GM19035 (cell line): ENCODE data around the gene CHPT1.
"Not testable (repeated sequence)": the region's sequence is repeated elsewhere in the genome, so short reads cannot be mapped to it uniquely, and the experiment has no call there.

Source experiments
- ATAC-seq: cut with Tn5 transposase; IDR thresholded peaks from one replicate; pipeline ENCODE4 v1.9.1; 2021; ENCODE audit not compliant: unreplicated experiment

Gene CHPT1

DNA sequence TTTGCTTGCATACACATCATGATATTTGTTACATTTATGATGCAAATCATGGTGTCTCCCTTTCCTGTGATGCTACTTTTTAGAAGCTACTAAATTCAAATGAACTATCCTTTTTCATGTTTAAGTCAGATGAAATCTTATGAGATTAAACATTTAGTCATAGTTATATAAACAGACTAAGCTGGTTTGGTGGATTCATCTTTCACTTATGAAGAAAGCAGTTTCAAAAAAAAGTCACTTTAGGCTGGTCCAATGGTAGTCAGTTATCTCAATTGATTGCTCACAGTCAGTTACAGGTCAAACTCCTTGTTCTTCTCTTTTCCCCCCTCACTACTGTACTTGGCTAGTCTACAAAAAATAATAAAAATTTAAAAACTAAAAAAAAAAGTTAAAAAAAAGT lies 22.1 kb downstream of the CHPT1 start:
- no peak for ATAC-seq

DNA sequence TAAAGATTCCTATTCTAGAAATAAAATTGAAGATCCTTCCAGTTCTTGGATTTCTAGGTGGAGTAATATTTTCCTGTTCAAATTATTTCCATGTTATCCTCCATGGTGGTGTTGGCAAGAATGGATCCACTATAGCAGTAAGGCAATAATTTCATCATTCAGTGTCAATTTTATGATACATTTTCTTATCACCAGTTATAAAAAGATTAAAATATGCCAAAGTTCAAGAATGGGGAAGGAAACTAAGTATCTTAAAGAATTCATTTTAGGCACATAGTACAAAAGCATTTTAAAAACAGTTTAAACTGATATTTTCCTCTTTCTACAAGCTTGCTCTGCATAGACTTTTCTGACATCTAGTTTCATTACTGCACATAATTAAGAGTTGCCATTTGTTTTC lies 22.7 kb downstream of the CHPT1 start:
- no peak for ATAC-seq

DNA sequence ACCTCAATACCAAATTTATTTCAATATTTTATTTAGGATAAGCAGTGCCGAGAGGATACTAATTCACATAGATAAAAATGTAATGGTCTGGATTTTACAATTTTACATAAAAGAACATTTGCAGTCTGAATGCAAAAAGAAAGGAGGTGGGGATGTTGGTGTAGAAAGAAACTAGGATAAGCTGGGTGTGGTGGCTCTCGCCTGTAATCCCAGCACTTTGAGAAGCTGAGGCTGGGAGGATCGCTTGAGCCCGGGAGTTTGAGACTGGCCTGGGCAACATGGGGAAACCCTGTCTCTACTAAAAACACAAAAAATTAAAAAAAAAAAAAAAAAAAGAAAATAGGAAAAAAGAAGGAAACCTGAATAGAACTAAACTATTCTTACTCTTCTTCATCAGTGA lies 25.0 kb downstream of the CHPT1 start:
- ATAC-seq = no peak

DNA sequence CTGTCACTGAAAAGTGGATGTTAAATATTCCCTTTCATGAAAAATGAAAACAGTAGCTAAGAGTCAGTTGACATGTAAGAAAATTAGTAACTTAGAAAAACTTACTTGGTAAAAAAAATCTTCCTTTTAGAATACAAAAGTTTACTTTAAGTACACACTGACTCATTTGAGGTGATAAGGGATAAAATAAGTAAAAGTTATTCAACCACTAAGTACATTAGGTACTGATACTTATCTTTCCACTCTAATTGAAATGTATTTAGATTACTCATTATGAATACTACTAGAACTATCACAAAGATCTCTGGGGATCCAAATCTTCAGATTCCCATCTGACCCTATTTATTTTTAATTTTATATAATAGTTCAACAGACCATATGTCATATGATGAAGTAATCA lies 29.7 kb downstream of the CHPT1 start:
- no peak for ATAC-seq

DNA sequence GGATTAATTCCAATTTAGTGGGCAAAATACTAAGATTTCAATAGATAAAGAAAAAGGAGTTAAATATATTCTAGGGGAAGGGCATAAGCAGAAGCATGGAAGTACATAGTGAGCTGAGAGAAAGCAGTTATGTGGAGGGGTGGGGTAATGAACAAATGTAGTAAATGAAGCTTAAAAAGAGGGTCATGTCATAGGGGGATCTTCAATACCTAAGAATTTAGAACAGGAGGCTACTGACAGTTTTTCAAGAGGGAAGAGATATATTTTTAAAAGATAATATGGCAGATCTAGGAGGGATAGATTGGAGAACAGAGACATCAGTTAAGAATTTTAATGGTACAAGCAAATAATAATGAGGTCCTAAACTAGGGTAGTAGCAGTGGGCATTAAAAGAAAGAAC lies 32.4 kb downstream of the CHPT1 start:
- no peak for ATAC-seq

DNA sequence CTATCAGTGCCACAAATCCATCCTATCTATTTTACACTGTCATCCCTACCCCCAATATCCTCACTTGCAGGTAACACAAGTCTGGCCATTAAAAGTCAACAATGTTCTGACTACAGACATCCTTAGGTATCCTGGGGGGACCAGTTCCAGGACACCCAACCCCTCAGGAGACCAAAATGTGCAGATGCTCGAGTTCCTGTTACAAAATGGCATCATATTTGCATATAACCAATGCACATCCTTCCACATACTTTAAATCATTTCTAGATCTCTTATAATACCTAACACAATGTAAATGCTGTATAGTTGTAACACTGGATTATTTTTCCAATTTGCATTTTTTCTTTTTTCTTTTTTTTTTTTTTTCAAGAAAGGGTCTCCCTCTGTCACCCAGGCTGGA lies 34.9 kb downstream of the CHPT1 start:
- ATAC-seq = no peak

DNA sequence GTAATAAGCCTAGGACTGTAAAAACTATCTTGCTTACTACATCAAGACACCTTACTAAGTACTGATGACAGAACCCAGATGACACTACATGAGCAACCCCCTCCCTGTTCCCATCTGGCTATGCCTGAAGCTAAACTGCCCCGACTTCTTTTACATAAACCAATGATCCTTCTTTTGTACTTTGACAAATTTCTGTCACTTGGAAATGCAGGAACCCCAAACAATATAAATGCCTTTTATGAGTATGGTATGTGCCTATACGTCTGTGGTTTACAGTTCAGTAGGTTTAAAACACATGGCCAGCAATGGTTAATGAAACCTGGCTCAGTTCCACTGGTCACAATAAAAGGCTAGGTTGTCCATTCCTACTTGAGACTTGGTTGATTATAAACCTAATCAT lies 35.7 kb downstream of the CHPT1 start:
- no peak for ATAC-seq

DNA sequence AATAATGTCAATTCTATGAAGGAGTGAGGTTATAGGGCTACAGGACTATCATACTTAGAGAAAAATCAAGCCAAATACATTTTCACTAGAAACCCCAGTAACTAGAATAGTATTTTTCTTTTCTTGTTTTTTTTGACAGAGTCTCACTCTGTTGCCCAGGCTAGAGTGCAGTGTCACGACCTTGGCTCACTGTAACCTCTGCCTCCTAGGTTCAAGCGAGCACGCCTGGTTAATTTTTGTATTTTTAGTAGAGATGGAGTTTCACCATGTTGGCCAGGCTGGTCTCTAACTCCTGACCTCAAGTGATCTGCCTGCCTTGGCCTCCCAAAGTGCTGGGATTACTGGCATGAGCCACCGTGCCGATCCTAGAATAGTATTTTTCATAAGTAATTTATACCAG lies 37.0 kb downstream of the CHPT1 start:
- ATAC-seq = not testable (repeated sequence)

DNA sequence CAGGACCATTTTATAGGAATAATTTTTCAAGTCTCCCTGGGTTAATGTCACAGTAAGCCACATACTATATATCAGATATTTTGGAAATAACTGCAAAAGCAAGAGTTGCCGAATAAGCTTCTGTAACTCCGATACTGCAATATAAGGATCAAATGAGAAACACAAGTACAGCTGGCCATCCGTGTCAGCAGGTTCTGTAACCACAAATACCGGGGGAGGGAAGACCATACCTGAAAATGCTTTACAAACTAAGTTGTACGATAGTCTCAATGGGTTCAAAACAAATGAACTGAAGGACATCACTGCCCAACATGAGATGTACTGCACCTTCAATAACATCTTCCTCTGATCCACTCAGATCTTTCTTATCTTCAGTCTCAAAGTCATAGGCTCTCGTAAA lies 40.0 kb downstream of the CHPT1 start:
- ATAC-seq = no peak

DNA sequence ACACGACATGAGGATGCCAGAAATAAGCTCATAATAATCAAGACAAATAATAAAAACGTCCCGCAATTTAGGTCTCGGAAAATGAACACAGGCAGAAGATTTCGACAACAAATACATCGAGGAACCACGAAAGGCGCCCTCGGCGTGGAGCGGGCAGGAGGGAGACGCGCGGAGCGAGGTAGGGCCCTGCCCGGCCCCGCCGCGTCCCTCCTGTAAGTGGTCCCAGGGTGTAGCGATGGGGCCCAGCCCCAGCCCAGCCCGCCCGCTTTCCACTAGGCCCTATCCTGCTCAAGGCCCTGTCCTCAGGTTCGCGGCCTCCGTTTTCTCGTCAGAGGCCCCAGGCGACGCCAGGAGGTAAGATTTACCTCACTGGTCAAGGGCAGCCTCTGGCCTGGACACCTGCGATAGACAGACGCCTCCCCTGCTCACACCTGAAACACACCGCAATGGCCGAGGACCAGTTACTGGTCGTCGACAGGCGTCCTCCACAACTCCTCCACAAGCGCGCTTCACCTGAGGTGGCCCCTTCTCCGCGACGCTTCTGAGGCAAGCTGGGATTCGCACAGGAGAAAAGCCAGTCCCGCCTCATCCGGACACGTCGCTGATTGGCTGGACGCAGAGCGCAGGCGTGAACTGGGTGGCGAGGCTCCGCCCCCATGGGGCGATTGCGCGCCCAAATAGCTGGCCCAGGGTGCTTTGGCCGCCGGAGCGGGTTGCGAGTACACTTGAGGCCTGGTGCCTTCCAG lies 41.7 kb downstream of the CHPT1 start, which contains the start of gene SYCP3:
Gene SYCP3, minus strand, starts transcription at position 543 of the 746 bp plus-strand sequence. CDS start 1,527 bp downstream, outside the sequence.
- no peak for ATAC-seq

DNA sequence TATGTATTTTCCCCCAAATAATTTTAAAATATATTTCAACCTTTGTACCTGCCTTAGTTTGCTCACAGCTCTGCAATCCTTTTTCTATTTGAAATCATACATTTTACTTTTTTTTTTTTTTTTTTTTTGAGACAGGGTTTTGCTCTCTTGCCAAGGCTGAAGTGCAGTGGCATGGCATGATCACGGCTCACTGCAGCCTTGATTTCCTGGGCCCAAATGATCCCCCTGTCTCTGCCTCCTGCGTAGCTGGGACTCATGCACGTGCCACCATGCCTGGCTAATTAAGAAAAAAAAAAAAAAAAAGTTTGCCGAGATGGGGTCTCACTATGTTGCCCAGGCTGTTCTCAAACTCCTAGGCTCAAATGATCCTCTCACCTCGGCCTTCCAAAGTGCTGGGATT lies 43.1 kb downstream of the CHPT1 start:
- no peak for ATAC-seq

DNA sequence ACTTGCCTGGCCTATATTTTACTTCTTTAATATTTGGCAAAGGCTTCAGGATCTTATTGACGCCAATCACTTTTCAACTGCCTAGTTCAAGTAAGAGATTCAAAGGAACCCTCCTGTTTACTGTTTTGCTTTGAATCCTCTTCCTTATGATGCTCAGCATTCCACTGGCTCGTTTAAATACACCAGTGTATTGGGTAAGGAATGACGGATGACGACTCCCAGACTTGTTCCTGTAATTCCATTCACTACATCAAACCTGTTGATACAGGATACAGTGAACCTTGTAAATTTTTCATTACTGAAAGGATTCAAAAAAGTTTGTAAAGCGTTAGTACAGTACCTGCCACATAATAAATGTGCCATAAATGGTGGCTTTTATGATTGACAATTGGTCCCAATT lies 43.5 kb downstream of the CHPT1 start:
- no peak for ATAC-seq

DNA sequence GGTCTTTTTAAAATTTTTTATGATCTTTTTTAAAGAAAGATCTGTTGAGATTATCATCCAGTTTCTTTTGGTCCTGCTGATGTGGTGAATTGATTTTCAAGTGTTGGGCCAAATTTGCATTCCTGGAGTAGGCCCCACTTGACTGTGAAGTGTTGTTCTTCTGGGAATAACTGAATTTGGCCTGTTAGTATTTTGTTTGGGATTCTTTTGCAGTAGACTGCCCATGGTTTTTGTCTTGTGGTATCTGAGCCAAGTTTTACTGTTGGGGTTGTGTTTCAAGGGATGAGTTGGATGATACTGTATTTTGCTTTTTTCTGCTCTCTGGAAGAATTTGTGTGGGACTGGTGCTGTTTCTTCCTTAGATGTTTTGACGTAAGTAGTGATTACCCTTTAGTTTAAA lies 45.8 kb downstream of the CHPT1 start:
- no peak for ATAC-seq

DNA sequence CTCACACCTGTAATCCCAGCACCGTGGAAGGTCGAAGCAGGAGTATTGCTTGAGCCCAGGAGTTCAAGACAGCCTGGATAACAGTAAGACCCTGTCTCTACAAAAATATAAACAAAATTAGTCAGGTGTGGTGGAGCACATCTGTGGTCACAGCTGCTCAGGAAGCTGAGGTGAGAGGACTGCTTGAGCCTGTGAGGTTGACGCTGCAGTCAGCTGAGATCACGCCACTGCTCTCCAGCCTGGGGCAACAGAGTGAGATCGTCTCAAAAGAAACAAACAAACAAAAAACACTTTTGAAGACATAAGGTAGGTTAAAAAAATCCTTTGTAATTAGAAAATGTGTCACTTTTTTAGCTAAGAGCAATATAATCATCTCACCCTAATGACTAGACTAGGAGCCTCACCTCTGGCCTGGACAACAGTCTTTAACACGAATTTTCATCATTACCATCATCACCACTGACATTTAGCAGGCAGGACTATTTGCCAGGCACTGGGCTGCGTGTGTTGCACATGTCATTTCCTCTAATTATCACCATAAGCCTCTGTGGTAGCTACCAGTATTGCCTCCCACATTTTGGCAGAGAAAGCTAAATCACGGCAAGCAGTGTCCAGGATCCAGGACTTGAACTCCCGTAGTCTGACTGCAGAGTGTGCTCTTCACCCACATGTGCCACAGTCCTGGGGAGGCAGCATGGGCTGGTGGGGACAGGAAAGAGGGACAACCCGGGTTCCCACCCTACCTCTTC lies 46.5 kb downstream of the CHPT1 start:
- peak; percentile 95 for ATAC-seq

DNA sequence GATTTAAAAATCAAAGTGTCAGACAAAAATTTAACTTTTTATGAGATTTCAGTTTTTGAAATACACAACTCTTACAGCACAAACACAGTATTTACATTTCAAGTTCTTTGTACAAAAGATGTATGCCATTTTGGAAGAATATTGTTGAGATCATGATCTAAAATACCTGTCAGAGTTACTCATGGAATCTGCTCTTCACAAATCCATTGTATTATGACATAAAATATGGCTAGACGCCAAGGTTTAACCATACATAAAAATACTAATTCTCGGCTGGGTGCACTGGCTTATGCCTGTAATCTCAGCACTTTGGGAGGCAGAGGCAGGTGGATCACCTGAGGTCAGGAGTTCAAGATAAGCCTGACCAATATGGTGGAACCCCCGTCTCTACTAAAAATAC lies 48.0 kb downstream of the CHPT1 start:
- no peak for ATAC-seq

DNA sequence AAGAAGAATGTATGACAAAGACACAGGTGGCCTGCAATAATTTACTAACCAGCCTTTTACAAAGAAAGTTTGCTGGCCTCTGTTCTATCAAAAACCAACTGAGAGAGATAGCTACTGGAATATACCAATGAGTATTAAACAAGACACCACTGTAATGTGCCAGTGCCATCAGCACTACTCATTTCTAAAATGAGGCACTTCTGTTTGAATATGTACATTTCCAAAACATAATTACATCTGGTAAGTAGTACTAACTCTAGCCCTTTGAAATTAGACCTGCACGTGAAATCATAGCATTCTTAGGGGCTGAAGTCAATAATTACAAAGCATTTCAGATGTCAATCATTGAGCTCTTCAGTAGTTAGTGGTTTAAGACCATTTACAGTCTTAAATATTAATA lies 48.8 kb downstream of the CHPT1 start:
- no peak for ATAC-seq

DNA sequence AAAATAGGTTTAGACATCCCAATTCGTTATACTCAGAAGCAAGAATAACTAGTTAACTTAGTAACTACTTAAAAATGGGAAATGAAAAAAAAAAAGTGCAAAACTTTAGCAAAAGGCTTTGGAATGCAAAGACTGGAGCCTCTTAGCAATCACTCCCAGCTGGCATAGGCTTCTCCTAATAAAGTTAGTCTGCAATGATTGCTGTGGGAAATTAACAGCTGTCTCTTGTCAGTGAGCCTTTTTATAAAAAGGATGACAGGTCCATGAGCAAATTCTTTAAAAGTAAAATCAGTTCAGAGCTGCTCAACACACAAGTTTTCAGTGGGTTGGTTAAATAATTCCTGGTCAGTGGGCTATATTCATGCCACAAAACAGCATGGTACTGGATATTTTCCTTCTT lies 49.2 kb downstream of the CHPT1 start:
- ATAC-seq = no peak

DNA sequence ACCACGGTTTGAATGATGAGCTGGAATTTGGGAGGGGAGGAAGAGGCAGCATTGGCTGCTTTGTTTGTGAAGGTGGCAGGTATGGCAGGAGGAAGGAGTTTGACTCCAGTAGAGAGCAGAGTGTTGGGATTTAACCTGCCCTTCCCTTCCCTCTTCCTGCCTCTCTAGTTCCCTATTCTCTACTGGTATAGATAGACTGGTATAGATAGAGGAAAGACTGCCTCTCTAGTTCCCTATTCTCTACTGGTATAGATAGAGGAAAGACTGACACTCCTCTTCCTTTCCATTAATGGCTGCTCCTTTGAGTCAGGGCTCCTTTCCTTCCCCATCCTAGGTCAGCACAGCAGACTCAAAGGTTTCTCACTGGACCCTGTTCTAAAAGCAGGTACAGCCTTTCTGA lies 50.3 kb downstream of the CHPT1 start:
- no peak for ATAC-seq

DNA sequence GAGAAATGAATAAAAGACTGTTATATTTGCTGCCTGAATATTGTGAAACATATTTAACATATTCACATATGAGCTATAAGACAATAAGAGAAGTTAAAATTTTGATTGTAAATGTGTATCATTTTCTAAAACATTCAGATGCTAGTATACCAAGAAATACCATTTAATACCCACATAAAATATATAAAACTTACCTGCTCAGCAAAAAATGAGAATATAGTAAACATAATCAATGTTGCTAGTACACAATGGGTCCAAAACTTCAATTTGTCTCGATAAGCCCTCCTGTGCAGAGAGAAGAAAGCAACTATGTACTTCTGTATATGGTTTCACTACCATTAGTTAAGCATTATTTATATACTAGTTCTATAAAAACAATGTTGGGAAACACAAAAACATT lies 51.5 kb downstream of the CHPT1 start:
- ATAC-seq = no peak

DNA sequence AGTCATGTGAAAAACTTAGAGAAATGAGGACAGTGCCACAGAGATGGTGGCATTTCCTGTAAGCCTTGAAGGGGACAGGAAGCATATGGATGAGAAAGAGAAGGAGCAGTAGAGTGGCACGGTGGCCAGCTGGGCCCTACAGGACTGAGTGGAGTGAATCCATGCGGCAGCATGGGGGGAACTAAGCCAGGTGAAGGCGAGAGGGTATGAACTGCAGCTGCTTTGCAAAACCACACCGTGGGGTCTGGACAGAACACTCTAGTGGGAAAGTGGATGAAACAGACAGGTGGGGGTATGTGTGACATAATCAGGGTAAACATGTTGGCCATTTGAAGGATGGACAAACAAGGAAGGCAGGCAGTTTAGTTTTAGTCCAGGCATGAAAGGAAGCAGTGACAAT lies 52.2 kb downstream of the CHPT1 start:
- ATAC-seq = no peak

DNA sequence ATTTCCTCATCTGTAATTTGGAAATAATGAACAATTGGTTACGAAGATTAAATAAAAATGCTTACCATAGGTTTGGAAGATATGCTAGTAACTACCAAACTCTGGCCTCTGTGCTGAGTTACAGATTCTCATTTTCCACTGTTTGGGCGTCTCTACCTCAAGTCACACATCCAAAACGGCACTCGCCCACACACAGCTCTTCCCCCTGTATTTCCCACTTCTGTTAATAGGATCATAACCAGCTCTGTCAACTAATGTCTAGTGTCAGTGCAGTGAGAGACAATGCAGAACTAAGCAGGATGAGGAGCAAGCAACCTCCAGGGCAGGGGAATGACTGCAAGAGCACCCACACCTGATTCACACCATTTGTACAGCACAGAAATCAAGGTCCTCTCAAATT lies 52.7 kb downstream of the CHPT1 start:
- no peak for ATAC-seq

DNA sequence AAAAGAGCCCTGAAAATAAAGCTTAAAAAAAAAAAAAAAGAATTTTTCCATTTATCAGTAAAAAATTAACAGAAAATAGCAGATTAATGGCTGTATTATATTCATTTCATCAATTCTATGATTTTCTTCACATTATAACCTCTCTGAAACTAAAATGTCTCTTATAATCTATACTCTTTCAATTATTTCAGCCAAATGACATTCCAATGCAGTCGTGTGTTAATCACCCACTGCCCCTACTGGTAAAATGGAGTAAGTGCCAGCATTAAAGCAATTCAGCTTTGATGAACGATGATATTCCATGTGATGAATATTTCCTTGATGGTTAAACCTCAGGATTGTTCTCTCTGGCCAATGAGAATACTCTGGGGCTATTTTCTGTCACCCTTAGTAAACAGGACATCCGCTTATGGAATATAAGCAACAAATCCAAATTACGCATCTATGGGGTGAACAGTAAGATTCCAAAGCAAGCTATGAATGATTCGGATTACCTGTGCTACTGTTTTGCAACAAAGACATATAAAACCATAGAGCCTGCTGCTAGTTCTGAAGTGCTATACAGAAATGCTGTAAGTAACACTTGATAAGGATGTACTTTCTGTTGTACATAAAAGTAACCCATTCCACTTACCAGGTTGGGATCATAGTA lies 62.1 kb downstream of the CHPT1 start:
- no peak for ATAC-seq
